ENCODE results near the gene CNR1.
"Not testable (repeated sequence)": the region's sequence is repeated elsewhere in the genome, so short reads cannot be mapped to it uniquely, and the experiment has no call there.

Gene CNR1

DNA sequence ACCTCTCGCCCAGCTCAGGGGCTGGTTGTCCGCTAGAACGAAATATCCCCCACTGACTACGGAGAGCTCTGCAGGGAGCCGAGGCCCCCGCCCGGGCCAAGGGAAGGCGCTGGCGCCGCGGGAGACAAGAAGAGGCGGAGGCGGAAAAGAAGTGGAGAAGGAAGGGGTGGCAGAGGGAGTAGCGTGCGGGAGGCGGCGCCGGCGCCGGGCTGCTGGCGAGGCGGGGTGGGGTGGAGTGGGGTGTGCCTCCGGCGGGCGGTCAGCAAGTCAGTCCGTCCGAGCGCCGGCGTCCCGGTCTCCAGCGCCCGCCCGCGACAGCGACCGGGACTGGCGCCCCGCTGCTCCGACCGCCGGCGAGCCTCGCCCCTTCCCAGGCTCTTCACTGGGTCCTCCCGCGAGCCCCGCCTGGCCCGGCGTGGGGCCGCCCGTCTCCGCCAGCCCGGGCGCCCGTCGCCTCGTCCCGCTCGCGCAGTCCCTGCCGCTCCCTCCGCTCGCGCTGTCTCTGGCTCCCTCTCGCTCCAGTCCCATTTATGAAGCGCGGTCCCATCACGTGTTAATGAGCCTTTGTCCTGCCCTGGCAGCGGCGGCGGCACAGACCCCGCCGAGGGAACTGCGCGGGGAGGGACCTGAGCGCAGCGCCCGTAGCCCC, at the start of gene CNR1:
TSS of gene CNR1 (minus strand) at position 504 of the 649 bp plus-strand sequence. CDS start 21,073 bp downstream, outside the sequence.
- DNase-seq (ENCODE audit: low spot score): no peak

DNA sequence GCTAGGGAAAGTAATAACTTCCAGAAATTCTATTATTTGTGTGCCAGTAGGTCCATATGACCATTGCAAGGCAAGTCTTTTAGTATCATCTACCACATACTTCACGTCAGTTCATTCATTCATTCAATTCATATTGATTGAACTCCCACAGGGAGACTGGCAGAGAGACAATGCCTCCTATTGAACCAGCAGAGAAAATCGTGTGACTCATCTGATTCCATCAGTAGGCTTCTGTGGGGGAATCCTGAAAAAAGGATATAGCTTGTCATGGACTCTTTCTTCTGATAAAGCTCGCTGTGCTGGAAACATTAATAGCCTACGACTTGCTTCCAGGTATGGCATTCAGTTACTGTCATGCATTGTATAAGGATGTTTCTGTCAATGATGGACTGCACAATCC, 45.3 kb upstream of the CNR1 start:
- DNase-seq (ENCODE audit: low spot score): no peak

DNA sequence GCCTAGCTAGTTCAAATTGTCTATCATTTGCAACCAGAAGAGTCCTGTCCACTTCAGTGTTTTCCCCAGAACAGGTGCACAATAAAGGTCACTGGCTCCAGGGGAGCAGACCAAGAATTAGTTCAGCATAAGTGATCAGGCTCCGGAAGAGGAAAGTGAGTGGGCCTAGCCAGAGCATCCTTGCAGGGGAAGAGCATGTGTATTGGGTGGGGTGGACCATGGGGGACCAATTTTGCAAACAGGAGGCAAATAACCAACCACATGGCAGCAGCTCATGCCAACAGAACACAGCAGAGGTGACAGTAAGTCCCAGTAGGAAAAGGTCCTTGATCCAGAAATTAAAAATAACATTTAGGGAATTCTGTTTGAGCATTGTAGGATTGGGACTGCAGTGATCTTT, 43.2 kb upstream of the CNR1 start:
- DNase-seq (ENCODE audit: low spot score): no peak

DNA sequence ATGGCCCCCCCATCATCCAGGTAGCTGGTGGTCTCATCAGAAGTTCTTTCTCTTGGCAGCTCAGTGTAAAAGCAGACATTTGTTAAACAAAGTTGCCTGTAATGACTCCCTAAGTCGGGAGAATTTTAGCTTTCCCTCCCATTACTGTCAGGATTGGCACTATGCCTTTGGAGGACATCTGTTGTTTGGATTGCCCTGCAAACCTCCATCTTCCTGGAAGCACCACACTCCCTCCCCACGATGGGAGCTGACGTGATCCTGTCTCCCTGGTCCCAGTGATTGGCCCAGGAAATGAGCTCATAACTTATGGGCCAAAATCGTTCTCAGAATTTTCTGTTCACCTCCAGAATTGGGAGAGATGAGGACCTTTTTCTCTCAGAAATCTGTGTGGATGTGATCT, 42.6 kb upstream of the CNR1 start:
- DNase-seq (ENCODE audit: low spot score): no peak

DNA sequence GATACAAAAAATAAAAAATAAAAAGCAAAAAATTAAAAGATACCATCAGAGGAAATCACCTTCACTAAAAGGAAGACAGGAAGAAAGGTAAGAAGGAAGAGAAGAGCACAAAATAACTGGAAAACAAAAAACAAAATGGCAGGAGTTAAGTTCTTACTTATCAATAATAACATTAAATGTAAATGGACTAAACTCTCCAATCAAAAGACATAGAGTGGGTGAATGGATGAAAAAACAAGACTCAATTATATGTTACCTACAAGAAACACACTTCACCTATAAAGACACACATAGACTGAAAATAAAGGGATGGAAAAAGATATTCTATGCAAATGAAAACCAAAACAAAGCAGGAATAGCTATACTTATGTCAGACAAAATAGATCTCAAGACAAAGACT, 35.6 kb upstream of the CNR1 start:
- not testable (repeated sequence) for DNase-seq (ENCODE audit: low spot score)

DNA sequence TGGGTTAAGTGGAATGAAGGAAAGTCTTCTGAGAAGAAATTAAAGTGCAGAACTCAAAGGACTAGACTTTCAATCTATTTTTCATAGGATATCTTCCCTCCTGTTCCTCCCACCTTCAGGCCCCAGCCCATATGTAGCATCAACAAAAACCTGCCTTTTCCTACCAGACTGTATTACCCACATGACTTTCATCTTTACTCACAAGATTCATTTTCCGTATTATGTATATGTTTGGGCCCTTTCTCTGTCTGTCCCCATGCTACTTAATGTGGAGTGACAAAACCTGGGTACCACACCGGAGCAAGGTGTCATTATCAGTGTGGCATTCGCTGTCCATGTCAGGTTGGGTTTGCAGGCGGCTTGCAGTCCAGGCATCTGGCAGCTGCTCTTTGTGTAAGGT, 18.8 kb upstream of the CNR1 start:
- no peak for DNase-seq (ENCODE audit: low spot score)

DNA sequence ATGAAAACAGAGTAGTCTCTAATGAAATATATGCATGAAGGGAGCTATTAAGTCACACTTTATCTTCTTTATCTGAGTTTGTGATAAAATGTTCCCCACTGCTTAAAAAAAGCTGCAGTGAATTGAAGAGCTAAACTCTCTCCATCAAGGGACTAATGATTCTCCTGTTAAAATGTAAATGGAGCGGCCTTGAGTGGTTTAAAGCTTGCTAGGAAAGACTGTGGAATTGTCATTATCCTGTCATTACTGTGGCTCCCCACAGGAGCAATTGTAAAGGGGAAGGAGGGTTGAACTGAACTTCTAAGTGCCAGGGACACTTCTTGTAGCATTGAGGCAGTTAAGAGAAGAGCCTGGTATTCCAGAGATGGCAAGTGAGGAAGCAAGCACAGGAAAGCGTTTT, 17.3 kb upstream of the CNR1 start:
- no peak for DNase-seq (ENCODE audit: low spot score)

DNA sequence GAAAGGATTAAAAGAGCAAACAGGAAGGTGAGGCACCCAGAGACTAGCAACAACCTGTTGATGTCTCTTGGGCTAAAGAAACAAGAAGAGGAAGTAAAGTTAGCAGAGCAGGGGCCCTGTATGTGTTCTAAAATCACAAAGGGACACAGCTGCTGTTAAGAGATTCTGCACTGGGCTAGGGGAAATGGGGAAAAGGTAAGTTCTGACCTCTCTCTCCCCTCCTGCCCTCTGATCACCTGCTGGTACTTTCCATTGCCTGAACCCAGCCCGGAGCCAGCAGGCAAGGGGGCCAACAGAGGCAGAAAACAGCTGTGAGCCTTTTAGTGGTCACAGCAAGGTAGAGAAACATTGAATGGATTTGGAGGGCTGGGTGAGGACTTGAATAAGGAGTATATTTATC, 13.5 kb upstream of the CNR1 start:
- no peak for DNase-seq (ENCODE audit: low spot score)

DNA sequence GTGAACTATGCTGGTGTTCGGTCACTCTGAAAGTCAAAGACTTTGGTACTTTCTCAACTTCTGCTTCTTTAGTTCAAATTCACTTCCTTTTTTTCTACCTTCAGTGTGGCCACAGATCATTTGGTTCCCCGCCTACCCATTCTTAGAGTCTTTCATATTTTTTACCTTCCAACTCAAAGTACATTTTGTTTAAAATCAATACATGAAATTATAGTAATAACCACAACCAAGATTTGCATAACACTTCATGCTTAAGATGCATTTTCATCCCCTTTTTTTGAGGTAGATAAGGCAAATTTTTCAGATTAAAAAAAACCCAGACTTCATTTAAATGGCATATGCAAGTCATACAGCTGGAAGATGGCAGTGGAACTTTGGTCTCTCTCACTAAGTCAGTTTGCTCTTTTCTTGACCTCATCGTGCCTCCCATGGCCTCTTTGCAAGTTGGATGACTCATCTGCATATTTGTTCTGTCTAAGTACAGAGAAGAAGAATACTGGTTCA, 11.9 kb upstream of the CNR1 start:
- DNase-seq (ENCODE audit: low spot score): no peak

DNA sequence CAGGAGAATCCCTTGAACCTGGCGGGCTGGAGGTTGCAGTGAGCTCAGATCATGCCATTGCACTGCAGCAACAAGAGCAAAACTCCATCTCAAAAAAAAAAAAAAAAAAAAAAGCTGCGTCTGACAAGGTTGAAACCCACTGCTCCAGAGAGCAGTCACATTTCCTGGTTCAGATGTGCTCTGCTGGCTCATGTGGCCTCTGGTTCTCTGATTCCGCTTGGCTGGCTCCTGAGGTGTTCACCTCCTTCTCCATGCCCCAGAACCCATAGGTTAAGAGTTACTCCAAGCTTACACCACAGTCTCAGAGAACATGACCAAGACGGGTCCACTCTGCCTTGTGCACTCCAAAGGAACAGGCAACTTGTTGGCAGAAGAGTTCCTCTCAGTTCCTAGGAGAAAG, 8.8 kb upstream of the CNR1 start:
- DNase-seq (ENCODE audit: low spot score): no peak

DNA sequence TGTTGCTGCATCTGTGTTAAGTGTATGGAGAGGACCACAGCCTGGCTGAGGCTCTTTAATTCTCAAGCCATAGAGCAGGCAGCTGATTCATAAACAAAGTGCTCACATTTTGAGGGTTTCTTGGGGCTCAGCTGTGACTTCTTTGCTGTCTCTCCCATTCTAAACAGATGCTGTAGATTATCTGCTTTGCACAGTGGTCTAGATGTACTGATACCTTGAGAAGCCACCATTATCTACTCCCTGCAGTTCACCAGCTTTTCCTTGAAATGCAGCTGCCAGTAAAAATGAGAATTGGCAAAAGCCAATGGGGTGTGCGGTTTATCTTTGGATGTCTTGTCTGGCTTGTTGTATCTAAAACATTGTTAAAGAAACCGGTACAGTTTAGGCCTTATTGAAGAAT, 5.2 kb upstream of the CNR1 start:
- no peak for DNase-seq (ENCODE audit: low spot score)

DNA sequence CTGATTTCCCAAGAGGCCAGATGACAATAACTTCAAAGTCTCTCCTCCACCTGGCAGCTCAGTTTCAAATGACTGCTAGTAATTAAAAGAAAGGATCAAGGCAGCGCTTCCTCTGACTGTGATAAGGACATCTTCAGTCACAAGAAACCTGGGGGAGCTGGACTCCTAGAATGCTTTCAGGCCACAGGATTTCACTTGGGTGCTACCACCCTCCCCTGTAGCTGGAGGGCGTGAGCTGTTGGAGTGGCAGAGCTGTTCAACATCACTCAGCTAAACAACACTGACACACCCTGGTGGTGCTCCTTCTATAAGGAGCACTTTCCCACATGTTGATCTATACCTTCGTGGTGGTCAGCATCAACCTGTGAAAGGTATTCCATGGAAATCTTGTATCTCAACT, 2.2 kb upstream of the CNR1 start:
- no peak for DNase-seq (ENCODE audit: low spot score)

DNA sequence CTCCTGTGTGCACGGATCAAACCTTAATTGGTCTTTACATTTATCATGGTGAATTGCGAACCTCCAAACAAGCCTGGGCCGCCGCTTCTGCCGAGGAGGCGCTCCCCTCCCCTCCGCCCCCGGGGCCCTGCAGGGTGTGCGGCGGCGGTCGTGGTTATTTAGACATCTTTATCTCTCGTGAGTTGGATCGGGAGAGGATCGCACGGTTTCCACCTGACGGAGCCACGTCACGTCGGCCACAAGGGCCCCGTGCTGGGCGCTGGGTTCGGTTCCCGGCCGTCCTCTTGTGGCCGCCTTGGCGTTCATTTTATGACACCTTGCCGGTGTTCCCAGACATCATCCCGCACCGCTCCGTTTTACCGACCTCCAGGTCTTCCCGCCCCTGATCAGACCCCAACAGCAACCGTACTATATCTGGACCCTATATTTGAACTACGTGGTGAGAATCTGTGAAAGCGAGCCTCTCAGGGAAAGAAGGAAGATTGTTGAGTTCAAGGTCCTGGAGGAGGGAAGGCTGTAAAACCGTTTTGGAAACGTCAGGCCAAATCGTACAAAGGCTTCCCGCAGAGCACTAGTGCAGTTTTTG, 1.3 kb upstream of the CNR1 start:
- no peak for DNase-seq (ENCODE audit: low spot score)

DNA sequence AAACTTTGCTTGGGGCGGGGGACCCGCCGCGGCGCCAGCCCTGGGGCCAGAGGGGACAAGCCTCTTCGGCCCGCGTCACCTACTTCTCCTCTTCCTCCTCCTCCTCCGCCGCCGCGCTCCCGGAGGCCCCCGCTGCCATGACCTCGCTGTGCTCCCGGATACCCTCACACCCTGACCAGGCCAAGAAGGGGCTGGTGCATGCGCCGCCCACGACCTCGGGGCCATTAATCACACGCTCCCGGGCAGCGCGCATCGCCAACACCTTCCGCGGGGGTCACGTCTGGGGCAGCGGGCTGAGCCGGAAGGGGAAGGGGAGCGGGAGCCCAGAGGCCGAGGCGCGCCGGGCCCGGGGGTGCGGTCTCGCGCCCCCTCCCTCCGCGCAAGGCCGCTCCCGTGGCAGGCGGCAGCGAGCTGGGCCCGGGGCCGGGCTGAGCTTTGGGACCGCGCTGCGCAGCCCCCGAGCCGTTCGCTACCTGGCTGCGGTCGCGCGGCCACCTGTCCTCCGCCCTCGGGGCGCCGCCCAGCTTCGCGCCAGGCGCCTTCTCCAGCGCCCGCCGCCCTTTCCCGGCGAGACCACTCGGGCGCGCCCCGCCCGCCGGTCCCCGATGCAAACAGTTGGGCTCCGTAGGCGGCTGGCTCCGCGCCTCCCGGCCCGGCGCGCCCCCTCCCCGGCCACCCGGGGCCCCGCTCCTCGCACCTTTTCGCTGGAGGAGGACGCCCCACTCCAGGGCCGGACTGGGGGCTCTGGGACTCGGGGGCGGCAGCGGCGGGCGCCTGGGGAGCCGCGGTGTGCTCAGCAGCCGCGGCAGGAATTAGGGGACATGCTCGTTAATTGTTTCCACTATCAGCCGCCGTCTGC, 575 bp upstream of the CNR1 start:
- DNase-seq (ENCODE audit: low spot score): no peak

DNA sequence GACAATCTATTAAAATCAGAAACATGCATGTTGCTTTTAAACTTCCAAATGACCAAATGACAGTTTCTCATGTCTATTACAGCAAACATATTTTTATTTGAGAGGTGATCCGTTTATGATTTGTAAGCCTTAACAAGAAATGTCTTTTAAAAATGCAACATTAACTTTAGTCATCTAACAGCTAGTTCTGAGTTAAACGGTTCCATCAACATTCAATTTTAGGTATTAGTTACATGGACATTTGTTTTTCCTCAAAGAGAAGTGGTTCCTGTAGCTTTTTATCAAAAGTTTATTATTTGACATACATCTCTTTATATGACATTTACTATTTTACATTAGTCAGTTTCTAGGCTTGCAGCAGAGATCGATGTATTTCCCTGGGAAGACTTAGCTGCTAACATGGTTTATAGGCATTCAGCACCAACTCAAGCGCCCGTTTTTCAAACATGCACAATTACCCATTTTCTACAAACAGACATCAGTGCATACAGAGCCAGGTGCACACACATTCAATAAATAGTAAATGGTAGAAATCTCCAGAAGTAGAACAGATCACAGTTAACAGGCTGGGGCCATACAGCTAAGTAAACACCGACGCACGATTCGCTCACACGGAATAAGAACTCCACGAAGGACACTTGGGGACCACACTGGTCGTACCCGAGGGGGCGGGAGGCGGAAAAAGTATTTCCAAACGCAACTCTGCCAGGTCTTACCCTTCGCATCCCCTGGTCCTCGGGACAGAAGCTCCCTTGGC, 882 bp downstream of the CNR1 start:
- DNase-seq (ENCODE audit: low spot score): no peak

DNA sequence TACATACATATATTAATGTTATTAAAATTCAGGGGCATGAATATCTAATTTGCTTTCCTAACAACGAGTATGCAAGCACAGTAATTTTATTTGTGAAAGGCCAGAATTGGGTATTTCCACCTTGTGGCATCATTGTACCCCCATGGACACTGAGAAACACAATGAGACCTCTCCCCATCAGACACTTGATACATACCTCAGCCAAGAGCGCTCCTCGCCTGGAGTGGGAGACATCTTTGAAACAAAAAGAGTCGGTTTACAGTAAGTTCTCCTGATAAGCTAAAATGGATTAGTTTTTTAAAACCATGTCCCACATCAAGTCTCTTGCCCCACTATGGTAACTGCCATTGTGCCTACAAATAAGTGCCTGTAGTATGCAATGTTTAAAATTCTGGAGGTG, 2.1 kb downstream of the CNR1 start:
- no peak for DNase-seq (ENCODE audit: low spot score)

DNA sequence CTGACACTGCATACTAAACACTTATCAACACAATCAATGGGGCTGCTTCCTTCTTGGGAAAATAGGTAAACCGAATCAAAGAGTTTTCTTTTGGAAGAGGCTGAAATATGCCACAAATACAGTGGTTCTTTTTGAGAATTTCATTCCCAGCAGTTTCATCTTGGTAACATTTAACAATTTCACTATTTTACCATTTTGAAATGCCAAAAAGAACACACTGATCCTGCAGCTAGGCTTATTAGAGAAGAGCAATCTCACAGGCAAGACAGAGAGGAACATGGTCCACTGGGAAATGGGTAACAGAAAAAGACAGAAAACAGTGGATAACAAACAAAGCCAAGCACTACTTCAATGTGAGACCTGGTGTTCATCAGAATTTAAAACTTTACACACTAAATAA, 2.5 kb downstream of the CNR1 start:
- no peak for DNase-seq (ENCODE audit: low spot score)

DNA sequence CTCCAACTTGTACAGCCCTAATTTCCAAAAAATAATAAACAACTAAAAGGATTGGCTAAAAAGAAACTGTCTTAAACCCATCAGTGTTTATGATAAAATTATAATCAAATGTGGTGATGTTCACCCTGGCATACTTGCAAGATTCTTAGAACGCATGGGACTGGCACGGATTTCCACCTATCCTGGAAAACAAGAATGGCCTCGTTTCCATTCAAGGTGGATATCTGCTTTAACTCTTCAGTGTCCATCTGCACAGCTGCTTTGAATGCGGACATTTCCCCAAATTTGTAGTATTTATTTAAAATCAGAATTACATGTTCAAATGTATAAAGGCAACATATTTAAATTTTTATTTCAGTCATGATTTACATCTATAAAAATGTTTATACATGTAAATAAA, 4.2 kb downstream of the CNR1 start:
- DNase-seq (ENCODE audit: low spot score): no peak

DNA sequence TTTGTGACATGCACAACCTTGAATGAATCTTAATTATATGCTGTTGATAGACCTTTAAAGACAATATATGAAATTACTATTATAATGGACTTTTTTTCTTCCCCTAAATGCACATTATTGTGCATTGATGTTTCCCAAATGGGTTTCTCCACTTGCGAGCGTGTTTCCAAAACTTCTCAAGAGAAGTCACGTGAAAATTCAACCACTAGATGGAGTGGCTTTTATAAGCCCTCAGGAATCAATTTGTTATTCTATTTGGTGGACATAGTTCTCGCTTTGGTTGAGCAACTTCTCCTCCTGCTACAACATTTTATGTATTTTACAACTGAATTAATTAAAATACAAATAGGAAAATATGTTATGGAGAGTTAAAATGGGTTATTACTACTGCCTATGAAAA, 9.0 kb downstream of the CNR1 start:
- no peak for DNase-seq (ENCODE audit: low spot score)

DNA sequence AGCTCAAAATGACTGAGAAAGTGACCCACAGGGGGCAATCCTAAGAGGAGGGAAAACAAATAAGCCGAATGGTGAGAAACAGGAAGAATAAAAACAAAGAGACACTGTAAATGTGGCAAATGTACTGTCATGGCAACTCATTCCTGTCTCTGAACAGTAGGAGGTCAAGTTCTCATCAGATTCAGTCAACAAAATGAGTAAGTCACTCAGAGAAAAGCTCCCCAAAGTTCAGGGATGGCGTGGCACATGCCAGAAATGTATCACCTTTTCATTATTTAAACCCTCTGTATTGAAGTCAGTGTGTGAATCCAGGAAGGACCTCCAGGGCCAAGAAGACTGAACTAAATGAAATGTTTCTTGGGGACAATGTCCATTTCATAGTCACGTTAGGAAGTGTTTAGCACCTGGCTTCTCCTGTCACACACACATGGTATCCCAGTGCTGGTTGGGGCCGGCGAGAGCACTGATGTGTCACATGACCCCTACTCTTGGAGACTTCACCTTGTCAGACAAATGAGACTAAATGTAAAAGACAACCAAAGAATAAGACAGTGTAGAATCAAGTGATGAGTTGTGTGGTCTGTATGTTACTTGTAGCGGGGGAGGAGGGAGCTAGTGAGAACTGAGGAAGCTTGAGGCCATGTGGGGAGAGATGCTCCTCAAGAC, 20.7 kb downstream of the CNR1 start:
- DNase-seq (ENCODE audit: low spot score): no peak

DNA sequence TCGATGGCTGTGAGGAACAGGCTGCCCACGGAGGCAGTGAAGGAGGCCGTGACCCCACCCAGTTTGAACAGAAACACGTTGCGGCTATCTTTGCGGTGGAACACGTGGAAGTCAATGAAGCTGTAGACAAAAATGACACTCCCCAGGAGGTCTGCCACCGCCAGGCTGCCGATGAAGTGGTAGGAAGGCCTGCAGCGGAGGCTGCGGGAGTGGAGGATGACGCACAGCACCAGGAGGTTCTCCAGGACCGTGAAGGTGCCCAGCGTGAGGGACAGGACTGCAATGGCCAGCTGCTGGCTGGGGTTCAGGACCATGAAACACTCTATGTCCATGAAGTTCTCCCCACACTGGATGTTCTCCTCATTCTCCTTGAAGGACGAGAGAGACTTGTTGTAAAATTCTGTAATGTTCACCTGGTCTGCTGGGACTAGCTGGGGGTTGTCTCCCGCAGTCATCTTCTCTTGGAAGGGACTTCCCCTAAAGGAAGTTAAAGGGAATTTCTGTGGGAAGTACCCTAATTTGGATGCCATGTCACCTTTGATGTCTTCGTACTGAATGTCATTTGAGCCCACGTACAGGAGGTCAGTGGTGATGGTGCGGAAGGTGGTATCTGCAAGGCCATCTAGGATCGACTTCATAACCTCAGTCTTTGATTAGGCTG, 21.4 kb downstream of the CNR1 start:
- no peak for DNase-seq (ENCODE audit: low spot score)

Data from hematopoietic multipotent progenitor cell treated with erythropoietin and hydrocortisone succinate and interleukin-3 and kit ligand, for 17 days (in vitro differentiated cells).